Loucy (cell line): ENCODE measurements around the gene EEF1A1.

ENCODE experiments used
- CTCF ChIP-seq: fragments of 200-600 bp; sonication (generic); conservative IDR thresholded peaks from 2 replicates; pipeline ENCODE4 v1.5.1; 2014; ENCODE audit warnings: mild to moderate bottlenecking, antibody characterized with exemption, low read length
- EZH2phosphoT487 ChIP-seq: fragments of 200-600 bp; IDR thresholded peaks from 2 replicates; pipeline ENCODE4 v1.6.1; 2018; ENCODE audit warnings: antibody characterized with exemption, mild to moderate bottlenecking, moderate library complexity, borderline replicate concordance

GRCh38 chr6:73558624-73559398, 38.0 kb upstream of the EEF1A1 start:
- TF ChIP-seq CTCF, result no peak
- TF ChIP-seq EZH2phosphoT487, result no peak
